Neural progenitor cell (in vitro differentiated cells): ENCODE measurements around the gene AASDHPPT. TPM values are rescaled to one million over a fixed set of nuclear protein-coding genes. Genes with fewer than 3 reads are reported as not detected.

Experiments used
- DNase-seq: peaks from one replicate; pipeline ENCODE4 v3.0.0-alpha.2; 2016; ENCODE audit warnings: low spot score
- H2AFZ ChIP-seq: fragments of 200-600 bp; sonication (generic); replicated peaks from 2 replicates; pipeline ENCODE4 v1.6.1; 2016; ENCODE audit warnings: antibody characterized with exemption
- H3F3A ChIP-seq: fragments of 200-600 bp; sonication (generic); 2 replicates; pipeline ENCODE4 v1.6.1; 2016; ENCODE audit warnings: antibody characterized with exemption, low read depth
- H3K27ac ChIP-seq: fragments of 200-600 bp; sonication (generic); 2 replicates; pipeline ENCODE4 v1.5.1; 2016; ENCODE audit warnings: mild to moderate bottlenecking
- H3K27me3 ChIP-seq: fragments of 200-600 bp; sonication (generic); 2 replicates; pipeline ENCODE4 v1.6.1; 2016; ENCODE audit warnings: mild to moderate bottlenecking, moderate library complexity
- H3K36me3 ChIP-seq: fragments of 200-600 bp; sonication (generic); 2 replicates; pipeline ENCODE4 v1.5.1; 2016
- H3K4me1 ChIP-seq: fragments of 200-600 bp; sonication (generic); 2 replicates; pipeline ENCODE4 v1.6.1; 2016; ENCODE audit warnings: mixed run types
- H3K4me2 ChIP-seq: fragments of 200-600 bp; sonication (generic); 2 replicates; pipeline ENCODE4 v1.6.1; 2016
- H3K4me3 ChIP-seq: fragments of 200-600 bp; sonication (generic); 2 replicates; pipeline ENCODE4 v1.5.1; 2016
- H3K79me2 ChIP-seq: fragments of 200-600 bp; sonication (generic); 2 replicates; pipeline ENCODE4 v1.6.1; 2016; ENCODE audit warnings: low read depth
- H3K9ac ChIP-seq: fragments of 200-600 bp; sonication (generic); 2 replicates; pipeline ENCODE4 v1.6.1; 2016
- H3K9me3 ChIP-seq: fragments of 200-600 bp; sonication (generic); 2 replicates; pipeline ENCODE4 v1.5.1; 2016; ENCODE audit warnings: low read depth
- H4K20me1 ChIP-seq: fragments of 200-600 bp; sonication (generic); 2 replicates; pipeline ENCODE4 v1.6.1; 2016; ENCODE audit warnings: low read depth
- H3K27ac Mint-ChIP-seq: 3 replicates; pipeline ENCODE4 v1.8.0; 2021; ENCODE audit warnings: mixed read lengths
- H3K27me3 Mint-ChIP-seq: 2 replicates; pipeline ENCODE4 v1.8.0; 2022; ENCODE audit warnings: low read depth, mild to moderate bottlenecking, inconsistent platforms, moderate library complexity, mixed read lengths; ENCODE audit not compliant: insufficient read depth
- H3K36me3 Mint-ChIP-seq: 3 replicates; pipeline ENCODE4 v1.8.0; 2021; ENCODE audit warnings: mixed read lengths
- H3K4me1 Mint-ChIP-seq: 3 replicates; pipeline ENCODE4 v1.8.0; 2021; ENCODE audit warnings: mixed read lengths
- H3K4me3 Mint-ChIP-seq: 3 replicates; pipeline ENCODE4 v1.8.0; 2021; ENCODE audit warnings: mild to moderate bottlenecking, moderate library complexity, mixed read lengths
- H3K9me3 Mint-ChIP-seq: 3 replicates; pipeline ENCODE4 v1.8.0; 2020; ENCODE audit warnings: mixed read lengths
- CTCF ChIP-seq: fragments of 200-600 bp; sonication (generic); IDR thresholded peaks from 2 replicates; pipeline ENCODE4 v1.5.1; 2017; ENCODE audit warnings: antibody characterized with exemption, mild to moderate bottlenecking
- EZH2 ChIP-seq: fragments of 200-600 bp; sonication (generic); IDR thresholded peaks from 2 replicates; pipeline ENCODE4 v1.6.1; 2017; ENCODE audit warnings: antibody characterized with exemption, mild to moderate bottlenecking, moderate library complexity
- EZH2phosphoT487 ChIP-seq: fragments of 200-600 bp; sonication (generic); IDR thresholded peaks from 2 replicates; pipeline ENCODE4 v1.6.1; 2017; ENCODE audit warnings: antibody characterized with exemption
- total RNA-seq: library from RNA; depleted of rRNA; stranded (reverse); fragments of >200 nt; gene quantifications from 2 replicates; pipeline ENCODE4 v1.2.3, GENCODE V29; 2015; ENCODE audit warnings: low replicate concordance

AASDHPPT gene
- total RNA-seq, 1 donor from 2014 or later = 127 TPM

- Mint-ChIP-seq H3K4me1 (no peaks in the 10 kb centered on the region), H3K36me3 (no peaks in the 10 kb centered on the region), H3K27ac (no peak overlapping the region), H3K4me3 (no peak overlapping the region), H3K27me3 (peaks cover 4% of the 10 kb centered on the region), H3K9me3 (no peaks in the 10 kb centered on the region)
- H3K4me3 ChIP-seq = no peak overlapping the region
- no peak overlapping the region for H2AFZ ChIP-seq
- H3K27me3 ChIP-seq = no peaks in the 10 kb centered on the region
- no peaks in the 10 kb centered on the region for H4K20me1 ChIP-seq
- no peak overlapping the region for H3K27ac ChIP-seq
- no peak overlapping the region for H3K4me2 ChIP-seq
- DNase-seq = no peak
- H3K9me3 ChIP-seq = no peaks in the 10 kb centered on the region
- no peaks in the 10 kb centered on the region for H3K79me2 ChIP-seq
- H3F3A ChIP-seq = no peaks in the 10 kb centered on the region
- no peaks in the 10 kb centered on the region for H3K36me3 ChIP-seq
- H3K9ac ChIP-seq = no peak overlapping the region
- TF ChIP-seq CTCF (no peak), EZH2 (no peak), EZH2phosphoT487 (no peak)
- H3K4me1 ChIP-seq = no peaks in the 10 kb centered on the region
These were observed 44.3 kb downstream of the AASDHPPT start for GRCh38 chr11:106121570-106122320.

GRCh38 chr11:106127604-106128003 is 50.1 kb downstream of the AASDHPPT start:
- Histone ChIP-seq H3K36me3 (no peaks in the 10 kb centered on the region), H3K27me3 (no peaks in the 10 kb centered on the region), H3F3A (no peaks in the 10 kb centered on the region), H3K27ac (no peak overlapping the region), H3K9me3 (no peaks in the 10 kb centered on the region), H4K20me1 (no peaks in the 10 kb centered on the region), H3K9ac (no peak overlapping the region), H3K4me3 (no peak overlapping the region), H3K4me2 (no peak overlapping the region), H3K4me1 (no peaks in the 10 kb centered on the region), H2AFZ (no peak overlapping the region), H3K79me2 (no peaks in the 10 kb centered on the region)
- Mint-ChIP-seq H3K4me1 (no peaks in the 10 kb centered on the region), H3K36me3 (no peaks in the 10 kb centered on the region), H3K9me3 (no peaks in the 10 kb centered on the region), H3K27ac (no peak overlapping the region), H3K4me3 (no peak overlapping the region), H3K27me3 (peaks cover 2% of the 10 kb centered on the region)
- TF ChIP-seq CTCF (no peak), EZH2phosphoT487 (no peak), EZH2 (no peak)
- DNase-seq = no peak

GRCh38 chr11:106128740-106129139 is 51.3 kb downstream of the AASDHPPT start:
- Histone ChIP-seq H3K79me2 (no peaks in the 10 kb centered on the region), H3K4me1 (no peaks in the 10 kb centered on the region), H3K27me3 (no peaks in the 10 kb centered on the region), H3K4me2 (no peak overlapping the region), H3F3A (no peaks in the 10 kb centered on the region), H3K27ac (no peak overlapping the region), H3K4me3 (no peak overlapping the region), H3K36me3 (no peaks in the 10 kb centered on the region), H2AFZ (no peak overlapping the region), H3K9ac (no peak overlapping the region), H3K9me3 (no peaks in the 10 kb centered on the region), H4K20me1 (no peaks in the 10 kb centered on the region)
- H3K36me3 Mint-ChIP-seq = no peaks in the 10 kb centered on the region
- no peak for TF ChIP-seq EZH2
- no peak for TF ChIP-seq EZH2phosphoT487
- TF ChIP-seq CTCF = no peak
- H3K4me1 Mint-ChIP-seq = no peaks in the 10 kb centered on the region
- no peak for DNase-seq
- H3K27ac Mint-ChIP-seq = no peak overlapping the region
- H3K9me3 Mint-ChIP-seq = no peaks in the 10 kb centered on the region
- H3K4me3 Mint-ChIP-seq = no peak overlapping the region
- peaks cover 2% of the 10 kb centered on the region for H3K27me3 Mint-ChIP-seq
